HK-2 (cell line): ENCODE data around the gene DENND1C.

ENCODE experiments used
- DNase-seq: peaks from one replicate; pipeline ENCODE4 v3.0.0-alpha.2; 2018; ENCODE audit not compliant: unreplicated experiment

DENND1C gene

GRCh38 chr19:6424195-6424938 is 57.2 kb downstream of the DENND1C start, which contains the start of gene KHSRP:
KHSRP (minus strand) TSS chr19:6424811; CDS start chr19:6424701, 110 bp downstream.
- DNase-seq = no peak

GRCh38 chr19:6423499-6424194 is 57.9 kb downstream of the DENND1C start:
- peak; percentile 41 for DNase-seq

DNA sequence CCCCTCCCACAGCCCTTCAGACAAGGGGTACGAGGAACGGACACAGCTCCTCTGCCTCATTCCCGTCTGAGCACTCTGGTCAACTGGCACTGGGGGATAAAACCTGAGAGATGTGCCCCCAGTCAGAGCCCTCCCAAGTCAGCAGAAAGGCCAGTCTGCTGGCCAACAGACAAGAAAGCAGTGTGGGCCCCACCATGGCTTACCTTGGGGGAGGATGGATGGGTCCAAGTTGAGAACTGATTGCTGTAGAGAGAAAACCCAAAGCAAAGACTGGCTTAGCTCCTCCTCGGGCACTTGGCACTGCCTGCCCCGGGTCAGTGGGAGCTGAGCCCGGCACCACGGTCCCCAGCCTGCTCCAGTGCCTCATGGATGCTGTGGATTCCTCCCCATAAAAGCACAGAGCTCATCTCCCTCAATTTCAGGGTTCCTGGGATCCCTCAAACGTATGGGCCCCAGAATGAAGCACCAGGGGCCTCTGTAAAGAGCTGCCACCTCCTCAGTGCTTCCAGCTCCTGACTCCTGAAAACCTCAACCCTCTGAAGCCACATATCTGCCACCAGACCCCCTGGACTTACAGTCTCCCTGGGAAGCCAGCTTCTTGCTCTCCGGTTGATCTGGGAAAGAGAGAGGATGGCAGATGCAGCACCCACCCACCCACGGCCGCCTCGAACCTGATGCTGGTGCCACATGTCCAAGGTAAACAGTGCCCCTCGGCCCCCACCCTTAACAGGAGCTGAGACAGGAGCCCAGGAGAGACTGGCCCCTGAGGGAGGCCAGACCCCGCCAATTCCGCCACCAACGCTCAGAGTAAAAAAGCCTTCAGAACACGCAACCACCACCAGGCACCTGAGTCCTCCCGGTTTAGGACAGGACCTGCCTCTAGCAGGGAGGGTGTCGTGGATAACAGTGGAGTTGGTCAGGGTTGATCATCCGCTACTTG is 60.2 kb downstream of the DENND1C start:
- no peak for DNase-seq

DNA sequence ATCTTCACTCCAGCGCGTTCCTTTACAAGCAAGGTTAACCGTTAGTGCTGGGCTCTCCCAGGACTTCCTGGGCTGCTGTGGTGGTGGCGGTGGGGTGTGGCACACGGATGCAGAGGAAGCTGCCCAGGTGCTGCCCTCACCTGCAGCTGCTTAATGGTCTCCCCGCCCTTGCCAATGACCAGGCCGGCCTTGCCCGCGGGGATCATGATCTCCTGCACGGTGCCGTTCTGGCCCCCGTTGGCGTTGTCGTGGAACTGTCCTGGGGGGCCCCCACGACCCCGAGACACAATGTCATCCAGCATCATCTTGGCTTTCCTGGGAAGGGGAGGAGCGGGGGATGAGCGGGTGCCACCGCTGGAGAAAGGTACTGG is 63.0 kb downstream of the DENND1C start:
- no peak for DNase-seq

GRCh38 chr19:6417713-6418561 is 63.6 kb downstream of the DENND1C start:
- DNase-seq = no peak
